ENCODE measurements around the gene SERTAD2.

SERTAD2 gene

DNA sequence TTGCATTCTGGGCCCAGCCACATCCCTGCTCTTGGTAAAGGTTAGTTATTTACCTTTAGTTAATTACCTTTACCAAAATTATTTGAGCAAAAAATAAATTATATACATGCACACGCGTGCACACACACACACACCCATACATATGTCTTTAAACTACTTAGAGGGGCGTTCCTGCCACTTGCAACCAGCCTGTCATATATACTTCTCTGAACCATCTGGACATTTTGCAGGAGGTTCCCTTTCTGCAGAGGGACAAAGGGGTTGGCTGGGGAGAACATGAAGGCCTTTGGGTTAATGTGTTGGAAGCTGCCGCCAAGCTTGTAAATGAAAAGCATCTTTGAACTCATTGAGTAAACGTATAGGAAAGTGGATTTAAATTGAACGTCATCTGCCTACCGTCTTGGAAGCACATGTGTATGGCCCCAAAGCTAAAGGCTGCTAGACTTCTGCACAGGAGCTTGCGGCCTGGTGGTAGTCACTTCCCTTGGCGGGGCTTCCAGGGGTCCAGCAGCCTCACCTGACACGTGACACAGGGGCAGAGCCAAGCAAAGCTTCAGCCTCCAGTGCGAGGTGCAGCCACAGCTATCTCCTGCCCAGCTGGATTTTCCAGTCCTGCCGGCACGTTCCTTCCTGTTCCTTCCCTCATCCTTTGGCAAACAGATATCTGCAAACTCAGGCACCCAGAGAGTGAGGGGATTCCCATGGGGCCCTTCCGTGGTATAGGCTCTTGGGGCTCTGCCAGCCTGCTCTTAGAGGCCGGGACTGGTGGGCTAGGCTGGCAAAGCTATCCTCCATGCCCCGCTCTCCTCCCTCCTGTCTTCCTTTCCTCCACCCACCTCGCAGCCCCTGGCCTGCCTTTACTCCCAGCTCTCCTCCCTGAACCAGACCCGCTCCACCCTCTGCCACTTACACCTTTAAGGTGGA, 46.1 kb downstream of the SERTAD2 start:
- DNase-seq (ENCODE audit: low spot score) = no peak

DNA sequence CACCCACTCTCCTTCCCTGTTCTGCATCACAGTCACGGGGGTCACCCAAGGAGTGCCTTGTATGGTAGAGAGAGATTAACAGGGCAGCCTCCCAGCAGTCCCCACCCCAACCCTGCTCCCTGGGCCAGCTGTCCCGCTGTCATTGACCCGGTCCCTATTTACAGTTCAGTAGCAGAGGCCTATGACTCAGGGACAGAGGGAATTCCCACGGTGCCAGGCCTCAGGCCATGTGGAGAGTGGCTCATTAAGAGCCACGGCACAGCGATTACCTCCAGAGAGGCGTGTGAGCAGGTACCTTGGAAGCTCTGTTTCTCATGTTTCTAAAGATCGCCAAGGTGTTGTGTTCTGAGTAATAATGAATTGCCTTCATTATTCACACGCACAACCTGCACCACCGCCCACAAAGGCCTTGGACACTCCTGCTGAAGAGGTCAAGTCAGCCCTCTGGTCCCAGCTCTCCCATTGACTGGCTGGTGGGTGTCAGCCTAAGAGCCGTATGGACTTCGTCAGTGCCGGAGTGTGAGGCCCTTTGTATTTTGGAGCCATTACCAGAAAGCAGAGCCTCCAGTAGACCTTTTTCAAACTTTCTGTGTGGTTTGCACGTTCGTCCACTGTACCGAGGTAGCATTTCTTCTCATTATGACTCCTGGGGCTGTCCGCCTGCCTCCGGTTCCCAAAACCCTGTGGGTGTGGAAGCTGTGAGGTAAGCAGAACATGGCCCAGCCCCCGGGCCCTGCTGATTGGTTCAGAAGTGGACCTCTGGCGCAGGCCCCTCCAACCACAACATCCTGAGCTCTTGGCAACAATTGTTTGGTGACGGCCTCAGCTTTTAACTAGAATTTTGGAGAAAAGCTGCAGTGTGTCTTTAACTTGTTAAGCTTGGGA, 47.0 kb downstream of the SERTAD2 start:
- no peak for DNase-seq (ENCODE audit: low spot score)

DNA sequence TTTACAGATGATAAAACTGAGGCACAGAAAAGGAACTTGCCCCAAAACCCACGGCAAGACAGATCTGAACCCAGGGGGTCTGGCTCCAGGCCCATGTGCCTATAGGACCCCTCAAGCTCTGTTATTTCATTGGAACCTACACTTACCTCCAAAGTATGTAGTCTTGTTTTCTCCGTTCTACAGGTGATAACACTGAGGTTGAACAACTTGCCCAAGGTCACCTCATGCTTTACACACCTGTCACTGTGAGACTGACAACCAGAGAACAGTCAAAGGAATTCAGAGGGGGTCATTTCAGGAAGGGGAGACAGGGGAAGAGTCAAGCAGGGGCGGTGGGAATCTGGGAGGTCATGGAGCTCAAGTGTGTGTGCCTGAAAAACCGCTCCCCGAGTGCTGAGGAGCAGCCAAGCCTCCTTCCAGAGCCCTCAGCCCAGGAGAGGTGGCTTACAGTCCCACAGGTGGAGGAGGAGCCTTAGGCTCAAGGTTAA, 47.7 kb downstream of the SERTAD2 start:
- DNase-seq (ENCODE audit: low spot score) = no peak

DNA sequence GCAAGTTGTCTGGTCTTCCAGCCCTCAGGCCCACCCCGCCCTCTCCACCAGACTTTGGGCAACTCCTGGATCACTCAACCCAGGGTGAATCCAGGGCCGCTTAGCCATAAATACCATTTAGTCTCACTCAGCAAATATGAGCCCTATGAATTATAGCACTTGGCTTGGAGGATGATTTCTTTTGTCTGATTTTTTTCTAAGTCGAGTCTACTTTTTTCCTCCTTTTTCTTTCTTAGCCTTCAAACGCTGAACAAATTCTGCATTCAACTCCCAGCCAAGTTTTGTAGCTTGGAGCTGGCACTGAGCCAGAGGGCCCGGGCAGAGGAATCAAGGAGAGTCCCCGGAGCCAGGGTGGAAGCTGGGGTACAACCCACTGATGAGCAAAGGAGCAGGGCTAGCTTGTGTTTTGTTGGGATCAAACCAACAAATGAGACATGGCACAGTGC, 48.7 kb downstream of the SERTAD2 start:
- DNase-seq (ENCODE audit: low spot score) = no peak

DNA sequence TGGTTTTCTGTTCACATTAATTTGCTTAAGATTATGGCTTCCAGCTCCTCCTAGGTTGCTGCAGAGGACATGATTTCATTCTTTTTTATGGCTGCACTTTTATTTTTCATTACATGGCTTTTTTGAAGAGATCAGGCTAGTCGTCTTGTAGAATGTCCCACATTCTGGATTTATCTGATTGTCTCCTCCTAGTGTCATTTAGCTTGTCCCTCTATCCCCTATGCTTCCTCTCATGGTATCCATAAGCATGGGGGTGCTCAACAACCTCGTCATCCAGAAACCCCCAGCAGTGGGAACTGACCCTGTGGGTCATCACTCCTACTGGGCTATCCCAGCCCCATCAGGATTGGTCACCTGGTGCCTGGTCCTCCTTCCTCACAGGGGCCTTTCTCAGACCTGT, 49.6 kb downstream of the SERTAD2 start:
- no peak for DNase-seq (ENCODE audit: low spot score)

DNA sequence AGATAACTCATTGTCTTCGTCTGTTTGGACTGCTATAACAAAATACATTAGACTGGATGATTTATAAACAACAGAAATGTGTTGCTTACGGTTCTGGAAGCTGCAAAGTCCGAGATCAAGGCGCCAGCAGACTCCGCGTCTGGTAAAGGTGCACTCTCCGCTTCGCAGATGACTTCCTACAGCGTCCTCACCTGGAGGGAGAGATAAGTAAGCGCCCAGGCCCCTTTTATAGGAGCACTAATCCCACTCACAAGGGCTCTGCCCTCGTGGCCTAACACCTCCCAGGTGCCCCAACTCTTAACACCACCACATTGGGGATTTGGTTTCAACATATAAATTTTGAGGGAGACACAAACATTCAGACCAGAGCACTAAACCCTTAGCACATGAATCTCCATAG, 51.3 kb downstream of the SERTAD2 start:
- no peak for DNase-seq (ENCODE audit: low spot score)

DNA sequence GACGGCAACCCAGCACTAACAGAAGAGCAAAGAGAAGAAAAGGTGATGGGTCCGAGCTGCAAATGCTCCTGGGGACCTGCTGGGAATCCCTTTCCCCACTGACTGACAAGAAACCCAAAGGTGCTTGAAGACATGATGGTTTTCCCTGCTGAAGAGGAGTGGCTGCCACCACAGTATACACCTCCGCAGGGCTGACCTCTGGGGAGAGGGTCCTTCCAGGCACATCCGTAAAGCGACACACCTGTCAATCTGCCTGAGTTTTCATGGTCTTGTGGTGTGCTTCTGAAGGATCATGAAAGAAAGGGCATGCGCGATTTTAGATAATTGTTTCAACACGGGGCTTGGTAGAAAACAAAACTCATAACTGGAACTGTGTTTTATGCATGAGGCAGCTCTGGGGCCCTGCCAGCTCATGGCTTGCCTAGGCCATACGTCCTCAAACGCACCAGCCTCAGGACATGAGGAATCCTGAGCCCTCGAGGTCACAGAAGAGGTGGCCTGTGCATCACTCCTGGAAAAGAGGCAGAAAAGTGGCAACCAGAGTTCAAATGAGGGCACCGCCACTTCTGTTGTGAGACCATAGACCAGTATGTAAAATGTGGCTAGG, 51.8 kb downstream of the SERTAD2 start:
- DNase-seq (ENCODE audit: low spot score) = no peak

DNA sequence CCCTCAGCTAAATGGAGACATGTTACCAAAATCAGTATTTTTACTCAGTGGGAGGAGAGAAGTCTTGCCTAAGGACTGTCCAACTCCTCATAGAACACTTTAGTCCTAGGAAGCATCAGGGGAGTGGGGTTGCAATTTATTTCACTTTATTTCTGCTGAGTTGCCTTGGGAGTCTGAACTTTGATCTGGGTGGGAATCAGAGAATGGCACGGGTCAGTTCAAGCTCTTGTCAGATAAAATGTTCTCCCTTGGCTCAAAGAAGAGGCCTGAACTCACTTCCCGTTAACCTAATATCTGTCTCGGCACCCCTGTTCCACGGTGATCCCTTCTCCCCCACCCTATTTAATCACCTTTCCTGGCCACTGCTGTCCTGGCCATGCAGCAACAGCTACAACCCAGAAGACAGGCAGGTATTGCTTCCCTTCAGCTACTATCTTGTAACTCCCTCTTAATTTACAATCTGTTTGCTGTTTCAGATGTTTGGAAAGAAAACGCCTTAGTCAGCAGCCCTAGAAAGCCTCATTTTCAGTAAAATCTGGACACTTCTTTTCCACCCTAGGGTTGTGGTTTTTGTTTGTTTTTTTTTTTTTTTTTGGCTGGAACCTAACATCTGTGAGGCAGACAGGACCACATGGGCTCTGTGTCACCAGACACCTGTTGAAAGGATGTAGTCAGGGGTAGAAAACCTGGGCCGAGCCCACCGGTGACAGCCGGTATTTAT, 52.5 kb downstream of the SERTAD2 start:
- no peak for DNase-seq (ENCODE audit: low spot score)

DNA sequence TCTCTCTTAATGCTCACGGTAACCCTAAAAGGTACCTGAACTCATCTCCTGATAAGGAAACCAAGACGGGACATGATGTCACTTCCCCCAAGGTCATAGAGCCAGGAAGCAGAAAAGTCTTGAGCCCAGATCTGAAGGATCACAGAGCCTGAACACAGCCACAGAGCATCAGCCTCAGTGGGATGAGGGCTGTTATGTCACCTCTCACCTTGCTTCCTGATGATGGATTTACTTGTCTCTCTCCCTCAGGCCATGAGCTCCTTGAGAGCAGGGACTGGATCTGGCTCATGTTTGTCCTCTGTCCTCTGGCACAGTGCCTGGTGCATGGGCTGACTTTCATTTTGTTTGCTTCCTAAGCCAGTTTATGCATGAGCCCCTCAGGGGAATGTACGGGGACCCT, 54.2 kb downstream of the SERTAD2 start:
- no peak for DNase-seq (ENCODE audit: low spot score)

DNA sequence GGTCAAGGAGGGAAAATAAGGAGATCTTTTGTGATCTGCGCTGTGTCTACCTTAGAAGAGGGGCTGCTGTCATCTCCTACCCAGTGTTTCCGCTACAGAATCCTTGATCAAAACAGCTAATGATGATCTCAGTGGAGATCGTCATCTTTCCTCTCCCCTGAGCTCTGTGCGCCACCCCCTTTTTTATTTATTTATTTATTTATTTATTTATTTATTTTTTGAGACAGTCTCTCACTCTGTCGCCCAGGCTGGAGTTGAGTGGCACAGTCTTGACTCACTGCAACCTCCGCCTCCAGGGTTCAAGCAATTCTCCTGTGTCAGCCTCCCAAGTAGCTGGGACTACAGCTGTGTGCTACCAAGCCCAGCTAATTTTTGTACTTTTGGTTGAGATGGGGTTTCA, 55.5 kb downstream of the SERTAD2 start:
- no peak for DNase-seq (ENCODE audit: low spot score)

DNA sequence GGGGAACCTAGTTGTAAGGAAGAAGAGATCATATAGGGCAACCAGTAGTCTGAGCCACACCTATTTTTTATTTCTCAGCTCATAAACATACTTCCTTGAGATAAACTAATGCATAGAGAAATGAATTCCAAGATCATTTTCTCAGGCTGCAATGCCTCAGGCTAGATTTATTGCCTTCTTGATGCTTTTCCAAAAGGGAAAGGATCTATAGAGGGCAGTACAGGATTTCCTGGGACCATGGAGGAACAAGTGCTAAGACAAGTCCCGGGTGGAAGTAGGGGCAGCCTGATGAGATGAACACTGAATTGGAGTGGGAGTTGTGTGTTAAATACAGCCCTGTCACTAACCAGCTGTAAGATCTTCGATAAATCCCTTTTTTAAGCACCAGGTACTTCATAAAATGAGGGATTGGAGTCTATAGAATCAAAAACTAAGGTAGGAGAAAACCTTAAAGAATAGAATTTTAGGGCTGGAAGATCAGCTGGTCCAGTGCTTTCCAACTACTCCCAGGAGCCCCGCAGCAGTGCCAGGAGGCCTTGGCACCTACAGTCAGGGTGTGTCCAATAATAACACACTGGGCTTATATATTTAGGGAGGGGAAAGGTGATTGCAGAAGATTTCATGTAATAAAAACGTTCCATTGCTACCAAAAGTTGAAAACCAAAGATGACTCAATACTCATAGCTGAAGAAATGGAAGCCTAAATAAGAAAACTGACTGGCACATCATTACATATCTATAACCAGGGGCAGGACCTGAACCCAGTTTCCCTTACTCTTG, 58.1 kb downstream of the SERTAD2 start:
- peak; percentile 20 for DNase-seq (ENCODE audit: low spot score)

DNA sequence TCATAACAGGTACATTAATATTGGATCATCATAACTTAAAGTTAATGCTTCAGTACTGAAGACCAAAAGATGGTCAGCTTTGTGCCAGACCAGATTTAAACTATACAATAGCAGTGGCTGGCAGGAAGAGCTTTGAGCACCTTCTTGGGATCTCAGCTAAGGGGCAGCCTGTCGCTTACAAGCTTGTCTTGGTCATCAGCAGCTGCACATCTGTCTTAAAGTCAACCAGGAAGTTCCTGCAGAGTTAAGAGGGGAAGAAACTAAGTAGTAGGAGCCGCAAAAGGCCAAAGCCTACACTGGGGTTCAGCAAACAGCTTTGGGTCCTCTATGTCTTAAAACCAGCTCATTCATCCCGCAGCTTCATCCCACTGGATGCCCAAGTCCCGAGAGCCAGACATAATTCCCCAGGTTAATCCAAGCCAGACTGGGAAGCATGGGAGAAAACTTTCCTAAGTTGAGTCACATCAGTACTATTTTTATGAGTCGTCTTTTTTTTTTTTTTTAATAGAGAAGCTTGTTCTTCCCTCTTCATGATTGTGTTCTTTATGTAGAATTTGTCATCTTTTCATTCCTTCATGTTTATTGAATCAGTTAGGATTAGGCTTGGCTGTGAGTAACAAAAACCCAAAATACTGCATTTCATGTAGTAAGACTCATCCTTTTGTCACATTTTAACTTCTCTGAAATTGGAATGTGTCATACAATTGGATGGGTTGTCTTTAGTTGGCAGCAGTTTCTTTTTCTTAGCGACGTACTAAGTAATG, 59.3 kb downstream of the SERTAD2 start:
- peak; percentile 75 for DNase-seq (ENCODE audit: low spot score)

DNA sequence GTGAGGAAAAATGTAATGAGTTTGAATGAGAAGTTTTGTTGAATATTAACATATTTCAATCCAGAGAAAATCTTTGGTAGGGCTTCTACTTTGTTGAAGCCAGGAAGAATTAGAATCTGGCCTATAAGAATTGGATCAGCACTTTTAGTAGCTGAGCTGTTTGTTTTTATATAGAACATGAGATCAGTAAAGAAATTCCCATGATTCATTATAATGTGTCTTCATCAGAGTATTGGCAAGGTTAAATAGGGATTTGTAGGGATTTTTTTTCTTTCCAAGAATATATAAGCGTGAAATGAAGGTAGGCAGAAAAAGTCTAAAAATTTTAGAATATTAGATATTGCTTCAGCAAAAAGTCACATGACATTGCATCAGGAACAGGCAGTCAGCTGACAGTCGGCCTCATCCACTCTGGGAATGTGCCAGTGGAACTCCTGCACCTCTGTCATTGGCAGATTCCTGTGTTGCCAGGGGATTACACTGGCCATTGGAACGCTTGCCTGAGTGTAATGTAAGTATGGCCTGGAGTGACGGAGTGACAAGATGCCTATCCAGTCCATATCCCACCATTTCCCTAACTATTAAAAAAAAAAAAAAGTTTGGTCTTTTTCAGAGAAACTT, 60.6 kb downstream of the SERTAD2 start:
- DNase-seq (ENCODE audit: low spot score) = no peak

DNA sequence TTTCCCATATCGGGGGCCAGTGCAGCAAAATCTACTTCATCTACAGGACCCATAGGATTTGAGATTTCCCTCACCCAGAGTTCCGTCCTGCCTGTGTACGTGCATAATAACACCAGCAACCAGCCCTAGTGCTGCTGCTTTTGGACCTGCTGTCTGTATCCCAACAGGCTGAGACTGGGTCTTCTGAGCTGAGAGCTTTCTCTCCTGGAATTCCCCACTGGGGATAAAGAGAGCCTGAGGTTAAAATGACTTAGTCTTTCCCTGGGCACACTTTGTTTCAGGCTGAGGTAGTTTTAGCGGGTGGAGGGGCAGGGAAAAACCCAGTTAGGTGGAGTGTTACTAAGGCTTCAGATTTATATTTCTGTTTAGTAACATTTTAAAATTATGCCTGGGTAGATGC, 62.5 kb downstream of the SERTAD2 start:
- no peak for DNase-seq (ENCODE audit: low spot score)

DNA sequence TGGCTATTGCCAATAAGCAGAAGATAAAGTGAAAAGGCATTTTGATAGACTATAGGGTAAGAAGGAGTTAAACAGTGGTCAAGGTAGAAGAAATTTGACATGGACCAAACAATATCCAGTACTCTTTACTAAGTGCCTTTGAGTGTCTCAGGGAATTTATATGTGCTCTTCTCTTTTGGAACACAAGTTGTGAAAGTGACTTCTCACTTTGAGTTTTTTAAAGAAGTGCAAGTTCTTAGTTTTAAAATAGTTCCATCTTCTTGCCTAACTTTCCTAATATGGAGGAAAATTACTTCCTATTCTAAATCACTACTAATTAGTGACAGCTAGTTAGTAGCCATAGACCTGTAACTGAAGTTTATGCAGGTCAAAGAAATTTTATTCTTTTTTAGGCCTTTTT, 66.2 kb downstream of the SERTAD2 start:
- no peak for DNase-seq (ENCODE audit: low spot score)

DNA sequence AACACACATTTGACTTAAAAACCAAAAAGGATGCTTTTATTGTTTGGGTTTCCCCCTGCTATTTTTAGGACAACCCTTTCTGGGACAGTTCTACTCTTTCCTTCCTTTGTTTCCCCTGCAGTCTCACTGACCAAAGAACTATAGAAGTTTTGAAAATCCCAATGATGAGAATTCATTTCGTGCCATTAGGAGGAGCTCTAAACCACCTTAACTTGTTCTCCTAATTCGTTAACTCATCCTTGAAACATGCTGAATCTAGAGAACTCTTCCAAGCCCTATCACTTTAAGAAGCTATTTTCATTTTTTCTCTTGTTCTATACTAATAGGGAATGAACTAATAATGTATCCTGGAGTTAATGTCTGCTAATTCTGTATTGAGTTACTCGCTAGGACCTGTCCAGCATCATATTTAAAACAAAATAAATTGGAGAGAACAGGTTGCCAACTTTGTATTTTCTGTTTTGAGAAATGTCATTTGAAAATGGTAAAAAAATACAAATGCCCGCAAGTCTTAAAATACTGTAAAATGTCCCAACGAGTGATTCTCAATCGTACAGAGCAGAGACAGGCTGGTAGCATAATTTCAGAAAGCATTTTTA, 66.7 kb downstream of the SERTAD2 start:
- peak; percentile 67 for DNase-seq (ENCODE audit: low spot score)

DNA sequence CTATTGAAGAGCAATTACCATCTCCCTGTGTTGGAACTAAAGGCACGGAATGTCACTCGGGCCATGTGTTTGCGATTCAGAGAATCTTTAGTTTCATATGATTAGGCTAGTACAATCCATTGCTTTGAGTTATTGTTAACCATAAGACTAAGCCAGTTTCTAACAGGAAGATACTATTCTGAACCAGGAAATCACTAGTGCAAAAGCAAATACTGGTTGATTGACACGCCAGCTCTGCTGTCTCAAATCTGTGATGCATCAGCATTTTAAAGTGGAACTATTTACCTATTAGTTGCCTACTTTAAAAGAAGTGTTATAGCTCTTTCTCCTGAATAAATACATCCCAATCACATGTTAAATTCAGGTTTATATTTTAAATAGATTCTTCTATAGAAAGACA, 67.7 kb downstream of the SERTAD2 start:
- DNase-seq (ENCODE audit: low spot score) = no peak

DNA sequence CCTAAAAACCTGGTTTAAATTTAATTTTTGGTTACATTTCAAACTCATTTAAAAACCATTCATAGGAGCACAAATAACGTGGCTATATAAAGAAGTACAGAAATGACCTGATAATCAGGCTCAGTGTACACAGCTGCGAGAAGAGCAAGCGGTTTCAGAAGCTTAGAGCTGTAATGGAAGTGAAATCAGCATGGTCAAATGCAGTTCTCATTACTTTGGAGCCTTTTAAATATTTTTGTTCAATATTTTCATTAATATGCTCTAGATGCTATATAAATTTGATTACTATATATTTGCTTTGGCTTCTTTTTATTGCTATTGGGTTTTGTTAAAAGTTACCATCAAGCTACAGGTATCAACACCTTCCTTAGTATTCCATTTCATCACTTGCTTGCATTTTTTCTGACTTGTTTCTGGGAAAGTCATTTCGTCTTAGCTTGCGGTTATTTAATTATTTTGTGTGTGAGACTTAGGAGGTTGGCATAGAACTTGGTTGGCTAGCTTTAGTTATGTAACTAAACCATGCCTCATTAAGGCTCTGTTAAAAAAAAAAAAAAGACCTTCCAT, 70.9 kb downstream of the SERTAD2 start:
- DNase-seq (ENCODE audit: low spot score) = no peak

Measured in RKO (cell line).